DOHH2 (cell line): ENCODE results near the gene COL5A2.

Experiments
- H3F3A ChIP-seq: fragments of 200-600 bp; sonication (generic), shearing (Covaris generic); 2 replicates; pipeline ENCODE4 v1.6.0; 2016; ENCODE audit warnings: antibody characterized with exemption, mild to moderate bottlenecking; ENCODE audit not compliant: control insufficient read depth, insufficient read depth
- H3K27ac ChIP-seq: fragments of 200-600 bp; sonication (generic); 2 replicates; pipeline ENCODE4 v1.5.1; 2014; ENCODE audit warnings: low read depth, mild to moderate bottlenecking, low read length, moderate library complexity
- H3K27me3 ChIP-seq: fragments of 200-600 bp; sonication (generic); 2 replicates; pipeline ENCODE4 v1.6.1; 2014; ENCODE audit warnings: mild to moderate bottlenecking, low read length, mixed read lengths; ENCODE audit not compliant: control insufficient read depth
- H3K36me3 ChIP-seq: fragments of 200-600 bp; sonication (generic); 2 replicates; pipeline ENCODE4 v1.6.1; 2014; ENCODE audit warnings: mild to moderate bottlenecking, low read length, moderate library complexity, mixed read lengths; ENCODE audit not compliant: control insufficient read depth
- H3K4me1 ChIP-seq: fragments of 200-600 bp; sonication (generic); 2 replicates; pipeline ENCODE4 v1.6.1; 2014; ENCODE audit warnings: mild to moderate bottlenecking, low read length, mixed read lengths; ENCODE audit not compliant: control insufficient read depth
- H3K4me2 ChIP-seq: fragments of 200-600 bp; sonication (generic); 2 replicates; pipeline ENCODE4 v1.6.0; 2014; ENCODE audit warnings: mild to moderate bottlenecking, low read length, moderate library complexity
- H3K4me3 ChIP-seq: fragments of 200-600 bp; sonication (generic); 2 replicates; pipeline ENCODE4 v1.5.1; 2014; ENCODE audit warnings: mild to moderate bottlenecking, low read length, mixed read lengths
- H3K79me2 ChIP-seq: fragments of 200-600 bp; sonication (generic); 2 replicates; pipeline ENCODE4 v1.6.1; 2014; ENCODE audit warnings: mild to moderate bottlenecking, low read length, mixed read lengths; ENCODE audit not compliant: control insufficient read depth
- H3K9me2 ChIP-seq: fragments of 200-600 bp; sonication (generic); replicated peaks from 2 replicates; pipeline ENCODE4 v1.6.1; 2014; ENCODE audit warnings: mild to moderate bottlenecking, low read length, mixed read lengths; ENCODE audit not compliant: control insufficient read depth
- H3K9me3 ChIP-seq: fragments of 200-600 bp; sonication (generic); 2 replicates; pipeline ENCODE4 v1.6.1; 2014; ENCODE audit warnings: antibody characterized with exemption, low read length, mixed read lengths; ENCODE audit not compliant: control insufficient read depth, insufficient read depth
- H4K20me1 ChIP-seq: fragments of 200-600 bp; sonication (generic); 2 replicates; pipeline ENCODE4 v1.6.0; 2014; ENCODE audit warnings: low read depth, mild to moderate bottlenecking, antibody characterized with exemption, low read length, moderate library complexity; ENCODE audit not compliant: control insufficient read depth, insufficient read depth
- CTCF ChIP-seq: fragments of 200-600 bp; sonication (generic); IDR thresholded peaks from one replicate; pipeline ENCODE4 v1.5.1; 2014; ENCODE audit warnings: antibody characterized with exemption, mild to moderate bottlenecking, low read depth, low read length; ENCODE audit not compliant: poor library complexity, severe bottlenecking
- EZH2phosphoT487 ChIP-seq: fragments of 200-600 bp; sonication (generic); IDR thresholded peaks from 2 replicates; pipeline ENCODE4 v1.6.1; 2017; ENCODE audit warnings: borderline replicate concordance, mild to moderate bottlenecking, antibody characterized with exemption, low read length, moderate library complexity, mixed read lengths

COL5A2 gene

GRCh38 chr2:189124175-189124574 is 55.4 kb downstream of the COL5A2 start:
- H3F3A ChIP-seq = no peaks in the 10 kb centered on the region
- no peak overlapping the region for H3K4me3 ChIP-seq
- no peaks in the 10 kb centered on the region for H3K27me3 ChIP-seq
- TF ChIP-seq CTCF (no peak), EZH2phosphoT487 (no peak)
- H3K4me1 ChIP-seq = no peaks in the 10 kb centered on the region
- H3K4me2 ChIP-seq = no peak overlapping the region
- no peaks in the 10 kb centered on the region for H3K36me3 ChIP-seq
- H4K20me1 ChIP-seq = no peaks in the 10 kb centered on the region
- no peaks in the 10 kb centered on the region for H3K9me2 ChIP-seq
- no peak overlapping the region for H3K27ac ChIP-seq
- H3K9me3 ChIP-seq = no peaks in the 10 kb centered on the region
- H3K79me2 ChIP-seq = no peaks in the 10 kb centered on the region

- Histone ChIP-seq H3K27me3 (no peaks in the 10 kb centered on the region), H3K4me3 (no peak overlapping the region), H3K27ac (no peak overlapping the region), H3K9me3 (no peaks in the 10 kb centered on the region), H3K79me2 (no peaks in the 10 kb centered on the region), H3K9me2 (no peaks in the 10 kb centered on the region), H3F3A (no peaks in the 10 kb centered on the region), H3K36me3 (no peaks in the 10 kb centered on the region), H3K4me2 (no peak overlapping the region), H3K4me1 (no peaks in the 10 kb centered on the region), H4K20me1 (no peaks in the 10 kb centered on the region)
- no peak for TF ChIP-seq EZH2phosphoT487
- no peak for TF ChIP-seq CTCF
Measured at GRCh38 chr2:189118386-189118785, 61.2 kb downstream of the COL5A2 start.

GRCh38 chr2:189116979-189117378 is 62.6 kb downstream of the COL5A2 start:
- TF ChIP-seq EZH2phosphoT487 (no peak), CTCF (no peak)
- Histone ChIP-seq H3K36me3 (no peaks in the 10 kb centered on the region), H3K27me3 (no peaks in the 10 kb centered on the region), H4K20me1 (no peaks in the 10 kb centered on the region), H3F3A (no peaks in the 10 kb centered on the region), H3K9me2 (no peaks in the 10 kb centered on the region), H3K4me3 (no peak overlapping the region), H3K4me1 (no peaks in the 10 kb centered on the region), H3K27ac (no peak overlapping the region), H3K9me3 (no peaks in the 10 kb centered on the region), H3K4me2 (no peak overlapping the region), H3K79me2 (no peaks in the 10 kb centered on the region)

- H3K4me2 ChIP-seq = no peak overlapping the region
- no peaks in the 10 kb centered on the region for H3K9me2 ChIP-seq
- H3K79me2 ChIP-seq = no peaks in the 10 kb centered on the region
- no peaks in the 10 kb centered on the region for H3K4me1 ChIP-seq
- no peaks in the 10 kb centered on the region for H3K27me3 ChIP-seq
- no peaks in the 10 kb centered on the region for H3K9me3 ChIP-seq
- no peaks in the 10 kb centered on the region for H3K36me3 ChIP-seq
- TF ChIP-seq EZH2phosphoT487 (no peak), CTCF (no peak)
- no peak overlapping the region for H3K4me3 ChIP-seq
- no peaks in the 10 kb centered on the region for H3F3A ChIP-seq
- H4K20me1 ChIP-seq = no peaks in the 10 kb centered on the region
- H3K27ac ChIP-seq = no peak overlapping the region
Measured at GRCh38 chr2:189116087-189116486, 63.5 kb downstream of the COL5A2 start.
